Stimulated activated CD4-positive, alpha-beta T cell treated with anti-CD3 and anti-CD28 coated beads, Interleukin-2, amount 100 ng/mL, for 24 hours (primary cell): ENCODE data around the gene ABCD3.
"Not testable (repeated sequence)": the region's sequence is repeated elsewhere in the genome, so short reads cannot be mapped to it uniquely, and the experiment has no call there.

Source experiments
- DNase-seq, 2 donors: peaks; one replicate each; pipeline ENCODE4 v3.0.0-alpha.2; 2020

ABCD3 gene

GRCh38 chr1:94416901-94417727 lies 1.1 kb upstream of the ABCD3 start:
- DNase-seq: no peak

DNA sequence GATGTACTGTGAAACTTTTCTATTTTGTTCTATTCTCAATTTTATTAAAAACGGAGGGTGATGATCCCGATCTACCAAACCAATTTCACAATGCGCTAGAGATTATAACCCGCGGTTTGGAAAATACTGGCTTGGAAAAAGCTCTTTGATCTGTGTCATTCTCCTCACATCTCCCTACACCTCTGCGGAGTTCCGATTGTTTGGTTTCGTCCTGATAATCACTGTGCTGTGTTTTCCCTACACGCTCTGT lies 536 bp upstream of the ABCD3 start:
- no peak for DNase-seq

DNA sequence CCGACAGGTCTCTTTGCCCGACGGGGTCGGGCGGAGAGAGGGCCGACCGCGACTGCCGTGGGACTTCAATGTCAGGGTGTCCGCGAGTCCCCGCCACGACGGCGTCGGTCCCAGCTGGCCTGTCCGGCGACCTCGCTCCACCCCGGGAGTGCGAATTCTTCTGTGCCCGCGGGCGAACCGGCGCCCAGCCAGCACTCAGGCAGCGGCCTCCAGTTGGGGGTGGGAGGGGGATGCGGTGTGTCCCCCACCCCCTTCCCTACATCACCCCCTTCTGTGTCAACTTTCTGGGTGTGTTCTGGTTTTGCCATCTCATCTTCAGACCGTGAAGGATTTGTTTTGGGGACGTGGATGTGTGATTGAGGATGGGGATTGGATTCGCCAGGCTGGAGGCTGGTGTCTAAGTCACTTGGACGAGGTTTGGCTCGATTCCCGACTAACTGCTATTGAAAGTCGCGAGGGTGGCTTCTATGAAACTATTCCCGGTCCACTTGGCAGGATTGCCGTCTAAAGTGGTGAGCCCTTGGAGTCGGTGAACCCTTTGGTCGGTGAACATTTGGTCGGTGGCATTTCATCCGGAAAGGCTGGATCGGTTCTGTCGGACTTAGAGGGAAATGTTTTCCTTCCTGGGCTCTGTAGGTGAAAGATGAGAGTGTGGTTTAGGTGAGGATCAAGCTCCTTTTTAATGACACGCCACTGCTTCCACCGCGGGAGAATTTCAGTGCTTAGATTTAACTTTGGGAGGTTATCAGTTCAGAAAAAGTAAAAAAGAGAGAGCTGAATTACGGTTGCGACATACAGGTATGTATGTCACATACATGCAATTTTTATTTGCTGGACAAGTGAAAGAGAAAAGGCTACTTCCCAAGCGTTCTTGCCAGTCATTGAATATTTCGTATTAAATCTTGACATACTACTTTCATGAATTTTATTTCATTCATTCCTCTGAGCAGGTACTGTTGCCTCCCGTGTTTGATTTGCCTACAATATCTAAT lies 771 bp downstream of the ABCD3 start:
- DNase-seq: peak in 1 of 2 donors; percentile 45

GRCh38 chr1:94422115-94422820 lies 4.1 kb downstream of the ABCD3 start:
- DNase-seq: no peak

- no peak for DNase-seq
Measured at GRCh38 chr1:94425821-94426484, 7.8 kb downstream of the ABCD3 start.

DNA sequence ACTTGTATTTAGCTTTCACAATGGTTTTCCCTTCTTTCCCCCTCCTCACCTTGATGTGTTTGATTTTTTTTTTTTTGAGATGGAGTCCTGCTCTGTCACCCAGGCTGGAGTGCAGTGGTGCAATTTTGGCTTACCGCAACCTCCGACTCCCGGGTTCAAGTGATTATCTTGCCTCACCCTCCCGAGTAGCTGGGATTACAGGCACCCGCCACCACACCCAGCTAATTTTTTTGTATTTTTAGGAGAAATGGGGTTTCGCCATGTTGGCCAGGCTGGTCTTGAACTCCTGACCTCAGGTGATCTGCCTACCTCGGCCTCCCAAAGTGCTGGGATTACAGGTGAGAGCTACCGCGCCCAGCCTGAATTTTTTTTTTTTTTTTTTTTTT lies 8.3 kb downstream of the ABCD3 start:
- not testable (repeated sequence) for DNase-seq

DNA sequence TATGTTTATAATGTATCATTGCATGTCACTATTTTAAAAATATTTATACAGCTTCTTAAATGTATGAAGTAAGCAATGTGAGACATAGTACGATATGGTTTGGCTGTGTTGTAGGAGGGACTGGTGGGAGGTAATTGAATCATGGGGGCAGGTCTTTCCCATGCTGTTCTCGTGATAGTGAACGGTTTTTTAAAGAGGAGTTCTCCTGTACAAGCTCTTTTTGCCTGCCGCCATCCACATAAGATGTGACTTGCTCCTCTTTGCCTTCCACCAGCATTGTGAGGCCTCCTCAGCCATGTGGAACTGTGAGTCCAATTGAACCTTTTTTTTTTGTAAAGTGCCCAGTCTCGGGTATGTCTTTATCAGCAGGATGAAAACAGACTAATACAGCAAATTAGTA lies 10.3 kb downstream of the ABCD3 start:
- DNase-seq: no peak

DNA sequence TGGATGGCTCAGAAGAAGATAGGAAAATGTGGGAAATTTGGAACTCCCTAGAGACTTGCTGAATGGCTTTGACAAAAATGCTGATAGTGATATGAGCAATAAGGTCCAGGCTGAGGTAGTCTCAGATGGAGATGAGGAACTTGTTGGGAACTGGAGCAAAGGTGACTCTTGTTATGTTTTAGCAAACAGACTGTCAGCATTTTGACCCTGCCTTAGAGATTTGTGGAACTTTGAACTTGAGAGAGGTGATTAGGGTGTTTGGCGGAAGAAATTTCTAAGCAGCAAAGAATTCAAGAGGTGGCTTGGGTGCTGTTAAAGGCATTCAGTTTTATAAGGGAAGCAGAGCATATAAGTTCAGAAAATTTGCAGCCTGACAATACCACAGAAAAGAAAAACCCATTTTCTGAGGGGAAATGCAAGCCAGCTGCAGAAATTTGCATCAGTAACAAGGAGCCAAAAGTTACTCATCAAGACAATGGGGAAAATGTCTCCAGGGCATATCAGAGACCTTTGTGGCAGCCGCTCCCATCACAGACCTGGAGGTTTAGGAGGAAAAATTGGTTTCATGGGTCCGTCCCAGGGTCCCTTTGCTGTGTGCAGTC lies 10.8 kb downstream of the ABCD3 start:
- not testable (repeated sequence) for DNase-seq

DNA sequence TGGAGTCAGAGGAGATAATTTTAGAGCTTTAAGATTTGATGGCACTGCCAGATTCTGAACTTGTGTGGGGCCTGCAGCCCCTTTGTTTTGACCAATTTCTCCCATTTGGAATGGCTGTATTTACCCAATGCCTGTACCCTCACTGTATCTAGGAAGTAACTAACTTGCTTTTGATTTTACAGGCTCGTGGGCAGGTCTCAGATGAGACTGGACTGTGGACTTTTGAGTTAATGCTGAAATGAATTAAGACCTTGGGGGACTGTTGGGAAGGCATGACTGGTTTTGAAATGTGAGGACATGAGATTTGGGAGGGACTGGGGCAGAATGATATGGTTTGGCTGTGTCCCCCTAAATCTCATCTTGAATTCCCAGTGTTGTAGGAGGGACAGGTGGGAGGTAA lies 11.9 kb downstream of the ABCD3 start:
- not testable (repeated sequence) for DNase-seq

- DNase-seq: no peak
Measured at GRCh38 chr1:94433866-94434265, 15.7 kb downstream of the ABCD3 start.

DNA sequence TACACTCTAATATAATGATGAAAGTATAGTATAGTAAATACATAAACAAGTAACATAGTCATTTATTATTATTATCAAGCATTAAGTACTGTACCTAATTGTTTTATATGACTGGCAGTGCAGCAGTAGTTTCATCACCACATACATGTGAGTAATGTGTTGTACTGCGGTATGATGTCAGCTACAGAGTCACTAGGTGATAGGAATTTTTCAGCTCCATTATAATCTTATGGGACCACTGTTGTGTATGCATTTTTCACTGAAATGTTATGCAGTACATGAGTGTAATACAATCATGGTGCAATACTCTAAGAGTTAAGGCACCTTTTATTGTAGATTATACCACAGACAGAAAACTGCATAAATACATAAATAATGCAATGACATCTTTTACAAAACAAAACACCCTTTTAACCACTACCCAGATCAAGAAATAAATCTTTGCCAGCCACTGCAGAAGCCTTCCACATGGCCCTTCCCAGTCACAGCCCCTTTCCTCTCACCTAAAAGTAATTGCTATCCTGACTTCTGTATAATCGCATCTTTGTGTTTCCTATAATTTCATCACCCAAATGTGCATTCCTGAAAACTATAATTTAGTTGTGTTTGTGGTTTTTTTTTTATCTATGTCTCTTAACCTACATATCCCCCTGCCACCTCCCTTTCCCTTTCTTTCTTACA lies 16.3 kb downstream of the ABCD3 start:
- no peak for DNase-seq

- DNase-seq: no peak
Measured at GRCh38 chr1:94438692-94439276, 20.6 kb downstream of the ABCD3 start.

GRCh38 chr1:94440088-94440487 lies 21.9 kb downstream of the ABCD3 start:
- no peak for DNase-seq

GRCh38 chr1:94443067-94443466 lies 24.9 kb downstream of the ABCD3 start:
- DNase-seq: not testable (repeated sequence)

GRCh38 chr1:94444819-94445218 lies 26.6 kb downstream of the ABCD3 start:
- not testable (repeated sequence) for DNase-seq

GRCh38 chr1:94445733-94446132 lies 27.5 kb downstream of the ABCD3 start:
- not testable (repeated sequence) for DNase-seq

- DNase-seq: not testable (repeated sequence)
Measured at GRCh38 chr1:94446177-94446576, 28.0 kb downstream of the ABCD3 start.

- not testable (repeated sequence) for DNase-seq
Measured at GRCh38 chr1:94448741-94449140, 30.6 kb downstream of the ABCD3 start.

- no peak for DNase-seq
Measured at GRCh38 chr1:94456736-94457135, 38.5 kb downstream of the ABCD3 start.

GRCh38 chr1:94462606-94463005 lies 44.4 kb downstream of the ABCD3 start:
- no peak for DNase-seq

DNA sequence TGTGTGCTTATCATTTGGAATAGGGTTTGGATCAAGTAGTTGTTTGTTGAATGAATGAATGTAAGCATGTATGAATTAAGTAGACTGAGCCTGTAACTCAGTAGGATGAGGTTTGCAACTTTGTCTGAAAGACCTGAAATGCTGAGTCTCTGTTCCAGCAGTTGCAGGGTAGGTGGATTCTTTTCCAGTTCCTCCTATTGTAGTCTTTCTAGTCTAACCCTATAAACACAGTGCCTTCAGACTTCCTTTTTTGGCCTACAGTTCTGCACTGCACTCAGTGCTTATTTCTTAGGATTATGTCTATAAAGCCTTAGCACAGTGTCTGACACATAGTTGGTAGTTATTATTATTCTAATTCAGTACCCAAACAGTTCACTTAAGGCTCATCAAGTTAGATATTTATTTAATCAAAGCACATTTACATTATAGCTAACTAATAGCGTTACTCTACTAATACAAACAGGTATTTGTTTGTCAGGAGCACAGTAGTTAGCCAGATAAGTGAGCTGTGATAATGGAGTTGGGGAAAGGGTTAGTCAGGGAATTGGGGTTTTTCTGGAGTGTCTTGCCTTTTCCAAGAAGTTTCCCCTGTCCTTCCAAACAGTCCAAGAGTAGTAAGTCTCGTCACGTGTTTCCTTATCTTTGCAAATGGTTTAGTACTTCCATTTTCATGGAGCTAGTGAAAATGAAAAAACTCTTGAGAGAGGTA lies 45.0 kb downstream of the ABCD3 start:
- DNase-seq: no peak
